ENCODE data around the gene DCD.

Gene DCD

GRCh38 chr12:54596526-54596946, 51.6 kb downstream of the DCD start:
- TF ChIP-seq, protein P1, sequence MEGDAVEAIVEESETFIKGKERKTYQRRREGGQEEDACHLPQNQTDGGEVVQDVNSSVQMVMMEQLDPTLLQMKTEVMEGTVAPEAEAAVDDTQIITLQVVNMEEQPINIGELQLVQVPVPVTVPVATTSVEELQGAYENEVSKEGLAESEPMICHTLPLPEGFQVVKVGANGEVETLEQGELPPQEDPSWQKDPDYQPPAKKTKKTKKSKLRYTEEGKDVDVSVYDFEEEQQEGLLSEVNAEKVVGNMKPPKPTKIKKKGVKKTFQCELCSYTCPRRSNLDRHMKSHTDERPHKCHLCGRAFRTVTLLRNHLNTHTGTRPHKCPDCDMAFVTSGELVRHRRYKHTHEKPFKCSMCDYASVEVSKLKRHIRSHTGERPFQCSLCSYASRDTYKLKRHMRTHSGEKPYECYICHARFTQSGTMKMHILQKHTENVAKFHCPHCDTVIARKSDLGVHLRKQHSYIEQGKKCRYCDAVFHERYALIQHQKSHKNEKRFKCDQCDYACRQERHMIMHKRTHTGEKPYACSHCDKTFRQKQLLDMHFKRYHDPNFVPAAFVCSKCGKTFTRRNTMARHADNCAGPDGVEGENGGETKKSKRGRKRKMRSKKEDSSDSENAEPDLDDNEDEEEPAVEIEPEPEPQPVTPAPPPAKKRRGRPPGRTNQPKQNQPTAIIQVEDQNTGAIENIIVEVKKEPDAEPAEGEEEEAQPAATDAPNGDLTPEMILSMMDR (conservative IDR thresholded peaks at IDR 0.05), result peak; percentile 97
- no peak for TF ChIP-seq ZFX (IDR thresholded peaks at IDR 0.05)
- H3K27ac ChIP-seq, result no peak overlapping the region

GRCh38 chr12:54595471-54595870, 52.7 kb downstream of the DCD start:
- TF ChIP-seq ZFX (IDR thresholded peaks at IDR 0.05), result no peak
- TF ChIP-seq, protein P1 (conservative IDR thresholded peaks at IDR 0.05), result no peak
- H3K27ac ChIP-seq, result no peak overlapping the region
